Kasumi-1 (cell line): ENCODE data around the gene GNA12.

ENCODE experiments used
- DNase-seq, 2 experiments: peaks; one replicate each; lab custom pipeline; 2025; lab: John Stamatoyannopoulos, UW

The GNA12 gene

DNA sequence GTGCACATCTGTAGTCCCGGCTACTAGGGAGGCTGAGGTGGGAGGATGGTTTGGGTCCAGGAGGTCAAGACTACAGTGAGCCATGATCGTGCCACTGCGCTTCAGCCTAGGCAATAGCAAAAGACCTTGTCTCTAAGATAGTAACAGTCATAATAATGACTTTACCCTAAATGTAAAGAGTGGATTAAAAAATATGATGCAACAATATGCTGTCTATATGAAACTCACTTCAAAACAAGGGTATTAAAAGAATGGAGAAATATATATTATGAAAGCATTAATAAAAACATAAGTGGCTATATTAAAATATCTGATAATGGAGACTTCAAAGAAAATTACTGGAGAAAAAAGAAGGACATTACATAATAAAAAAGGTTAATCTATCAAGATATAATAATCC is 5.7 kb downstream of the GNA12 start:
- DNase-seq: no peak

DNA sequence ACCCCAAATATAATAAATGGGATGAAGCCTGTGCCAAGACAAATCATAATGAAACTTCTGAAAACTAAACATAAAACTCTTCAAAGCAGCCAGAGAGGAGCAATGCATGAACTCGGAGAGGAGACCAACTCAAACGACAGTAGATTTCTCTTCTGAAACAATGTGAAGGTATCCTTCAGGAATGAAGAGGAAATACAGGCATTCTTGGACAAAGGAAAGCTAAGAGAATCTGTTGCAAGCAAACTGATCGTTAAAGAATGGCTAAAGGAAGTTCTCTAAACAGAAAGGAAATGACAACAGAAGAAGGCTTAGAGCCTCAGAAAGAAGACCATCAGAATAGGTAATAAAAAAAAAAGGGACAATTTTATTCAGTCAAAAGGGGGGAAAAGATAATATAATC is 6.6 kb downstream of the GNA12 start:
- no peak for DNase-seq

DNA sequence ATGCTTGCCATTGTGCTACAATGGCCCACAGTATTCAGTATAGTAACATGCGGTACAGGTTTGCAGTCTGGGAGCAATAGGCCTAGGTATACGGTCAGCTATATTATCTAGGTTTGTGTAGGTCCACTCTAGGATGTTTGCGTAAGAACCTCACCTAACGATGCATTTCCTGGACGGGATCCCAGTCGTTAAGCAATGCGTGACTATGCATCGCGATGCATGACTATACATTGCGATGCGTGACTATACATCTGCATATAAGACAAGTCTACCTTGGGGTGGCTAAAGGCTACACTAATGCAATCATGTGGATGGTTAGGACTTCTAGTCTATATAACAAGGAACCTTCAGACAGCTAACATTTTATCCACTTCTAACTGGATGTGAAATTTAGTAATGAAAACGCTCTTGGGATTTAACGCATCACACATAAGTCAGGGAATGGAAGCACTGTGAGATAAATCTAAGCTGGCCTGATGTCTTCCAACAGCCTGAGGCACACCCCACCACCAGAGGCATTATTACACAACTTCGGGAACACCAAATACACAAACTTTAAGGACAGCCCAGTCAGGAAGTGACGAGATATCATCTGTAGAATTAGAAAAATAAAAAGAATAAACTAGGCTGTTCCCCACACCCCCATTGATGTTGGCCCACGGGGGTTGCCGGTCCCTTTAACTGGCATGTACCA is 9.2 kb downstream of the GNA12 start:
- no peak for DNase-seq

DNA sequence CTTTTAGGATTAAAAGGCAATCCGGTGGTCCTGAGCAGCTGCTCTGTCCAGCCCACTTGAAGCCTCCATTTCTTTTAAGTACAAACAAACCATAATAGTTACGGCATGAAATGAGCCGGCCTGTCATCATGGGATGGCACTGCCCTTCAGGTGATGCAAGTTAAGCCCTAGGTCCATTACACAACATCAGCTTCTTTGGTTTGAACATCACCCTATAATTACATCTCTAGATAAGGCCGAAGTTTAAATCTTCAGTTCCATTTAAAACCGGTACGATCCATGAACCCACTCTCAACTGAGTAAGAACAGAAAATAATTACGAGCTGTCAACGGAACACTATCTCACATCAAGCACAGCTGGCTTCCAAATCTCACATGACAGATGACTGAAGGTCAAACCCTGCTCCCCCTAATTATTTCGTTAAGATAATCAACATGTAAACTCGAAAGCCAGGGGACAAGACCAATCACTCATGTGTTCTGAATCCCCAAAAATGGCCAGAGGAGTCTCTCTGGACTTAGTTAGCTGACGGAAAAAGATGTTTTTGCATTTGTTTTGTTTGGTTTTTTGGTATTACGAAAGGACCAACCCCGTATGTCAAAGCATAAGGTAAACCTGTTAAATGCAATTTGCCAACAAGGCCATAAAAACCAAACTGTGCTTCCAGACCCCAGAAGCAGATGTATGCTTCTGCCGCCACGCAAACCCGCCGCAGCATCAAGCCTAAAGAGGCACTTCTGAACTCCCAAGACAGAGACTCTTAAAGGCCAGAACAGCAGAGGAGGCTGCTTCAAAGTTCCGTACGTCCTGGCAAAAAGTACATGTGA is 10.8 kb downstream of the GNA12 start:
- DNase-seq: no peak

DNA sequence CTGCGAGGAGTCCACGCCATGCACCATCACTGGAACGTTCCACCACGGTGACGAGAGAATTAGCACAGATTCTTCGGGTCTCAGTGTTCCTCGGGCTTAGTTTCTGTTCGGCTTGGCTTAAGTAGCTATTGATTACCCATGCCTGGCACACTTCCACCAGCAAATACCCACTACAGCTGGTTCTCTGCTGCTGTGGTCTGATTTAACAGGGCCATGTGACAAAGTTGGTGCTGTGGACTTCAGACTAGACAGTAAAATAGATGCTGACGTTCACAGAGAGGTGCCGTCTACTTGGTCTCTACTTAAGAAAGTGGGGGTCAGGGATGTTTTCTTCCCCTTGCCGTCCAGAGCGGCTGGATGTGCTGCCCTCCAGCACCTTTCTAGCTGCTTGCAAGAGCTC is 11.6 kb downstream of the GNA12 start:
- DNase-seq: no peak

DNA sequence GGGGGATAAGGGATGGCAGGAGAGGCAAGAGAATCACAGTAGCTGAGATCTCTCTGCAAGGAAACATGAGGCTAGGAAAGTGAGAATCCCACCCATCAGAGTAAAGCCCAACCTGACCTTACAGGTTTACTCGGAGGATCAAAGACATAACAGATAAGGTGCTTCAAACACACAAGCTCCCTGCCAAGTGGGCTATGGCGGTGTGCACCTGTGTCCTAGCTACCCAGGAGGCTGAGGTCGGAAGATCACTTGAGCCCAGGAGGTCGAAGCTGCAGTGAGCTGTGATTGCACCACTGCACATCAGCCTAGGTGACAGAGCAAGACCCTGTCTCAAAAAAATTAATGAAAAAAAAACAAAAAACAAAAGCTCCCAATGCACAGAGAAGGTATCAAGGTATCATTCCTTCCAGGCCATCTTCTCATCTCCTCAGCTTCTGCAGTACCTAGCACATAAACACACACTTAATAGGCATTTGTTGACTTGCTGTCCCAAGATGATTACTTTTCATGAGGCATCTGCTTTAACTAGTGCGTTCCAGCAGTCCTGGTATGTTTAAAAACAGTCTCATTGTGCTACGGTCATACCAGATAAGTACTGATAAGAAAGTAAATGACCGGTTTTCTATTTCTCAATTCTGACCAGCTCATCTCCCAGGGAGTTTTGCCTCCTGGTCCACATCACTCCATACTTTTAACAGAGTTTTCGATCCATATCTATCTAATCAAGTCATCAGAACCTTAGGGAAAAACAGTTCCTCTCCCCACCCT is 13.3 kb downstream of the GNA12 start:
- no peak for DNase-seq

DNA sequence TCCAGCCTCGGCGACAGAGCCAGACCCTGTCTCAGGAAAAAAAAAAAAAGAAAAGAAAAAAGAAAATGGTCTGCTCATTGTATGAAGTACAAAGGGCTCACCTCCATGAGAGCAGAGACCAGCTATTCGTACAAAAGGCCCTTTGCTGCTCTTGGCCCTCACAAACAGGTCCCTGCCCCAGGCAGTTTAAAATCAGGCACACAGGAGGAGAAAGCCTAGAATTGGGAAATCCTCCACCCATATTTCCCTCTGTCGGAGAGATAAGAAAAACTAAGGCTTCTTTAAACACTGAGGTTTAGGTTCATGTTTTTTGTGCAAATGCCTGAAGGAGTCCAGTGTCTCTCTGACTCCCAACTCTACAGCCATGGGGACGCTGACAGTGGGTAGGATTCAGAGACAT is 15.1 kb downstream of the GNA12 start:
- no peak for DNase-seq

DNA sequence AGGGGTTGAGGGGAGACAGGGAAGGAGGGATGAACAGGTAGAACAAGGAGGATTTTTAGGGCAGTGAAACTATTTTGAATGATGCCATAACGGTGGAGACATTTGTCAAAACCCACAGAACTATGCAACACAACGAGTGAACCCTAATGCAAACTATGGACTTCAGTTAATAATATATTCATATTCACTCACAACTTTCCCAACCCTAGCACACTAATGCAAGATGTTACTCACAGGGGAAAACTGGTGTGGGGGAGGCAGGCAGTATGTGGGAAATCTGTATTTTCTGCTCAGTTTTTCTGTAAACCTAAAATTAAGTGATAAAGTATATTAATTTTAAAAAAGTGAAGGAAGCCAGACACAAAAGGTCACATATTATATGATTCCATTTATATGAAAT is 17.3 kb downstream of the GNA12 start:
- DNase-seq: no peak

DNA sequence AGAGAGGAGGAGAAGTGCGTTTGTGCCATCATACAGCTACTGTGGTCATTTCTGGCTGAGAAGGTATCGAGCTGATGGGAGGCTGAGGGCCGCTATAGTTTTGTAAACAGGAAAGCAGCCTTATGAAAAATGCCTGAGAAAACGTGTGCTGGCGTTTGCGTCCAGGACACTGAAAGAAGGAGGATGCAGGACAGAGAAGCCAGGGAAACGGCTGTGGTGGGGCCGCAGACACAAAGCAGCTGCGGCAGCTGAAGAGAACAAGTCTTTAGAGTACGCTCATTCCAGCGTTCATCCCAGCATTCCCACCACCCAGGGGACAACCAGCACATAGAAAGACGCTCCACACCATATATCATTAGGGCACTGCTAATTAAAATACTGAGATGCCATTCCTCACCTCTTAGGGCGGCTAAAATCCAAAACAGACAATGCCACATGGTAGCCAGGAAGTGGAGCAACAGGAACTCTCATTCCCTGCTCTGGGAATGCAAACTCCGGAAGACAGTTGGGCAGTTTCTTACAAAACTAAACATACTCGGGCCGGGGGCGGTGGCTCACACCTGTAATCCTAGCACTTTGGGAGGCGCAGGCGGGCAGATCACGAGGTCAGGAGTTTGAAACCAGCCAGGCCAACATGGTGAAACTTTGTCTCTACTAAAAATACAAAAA is 18.4 kb downstream of the GNA12 start:
- DNase-seq: no peak

DNA sequence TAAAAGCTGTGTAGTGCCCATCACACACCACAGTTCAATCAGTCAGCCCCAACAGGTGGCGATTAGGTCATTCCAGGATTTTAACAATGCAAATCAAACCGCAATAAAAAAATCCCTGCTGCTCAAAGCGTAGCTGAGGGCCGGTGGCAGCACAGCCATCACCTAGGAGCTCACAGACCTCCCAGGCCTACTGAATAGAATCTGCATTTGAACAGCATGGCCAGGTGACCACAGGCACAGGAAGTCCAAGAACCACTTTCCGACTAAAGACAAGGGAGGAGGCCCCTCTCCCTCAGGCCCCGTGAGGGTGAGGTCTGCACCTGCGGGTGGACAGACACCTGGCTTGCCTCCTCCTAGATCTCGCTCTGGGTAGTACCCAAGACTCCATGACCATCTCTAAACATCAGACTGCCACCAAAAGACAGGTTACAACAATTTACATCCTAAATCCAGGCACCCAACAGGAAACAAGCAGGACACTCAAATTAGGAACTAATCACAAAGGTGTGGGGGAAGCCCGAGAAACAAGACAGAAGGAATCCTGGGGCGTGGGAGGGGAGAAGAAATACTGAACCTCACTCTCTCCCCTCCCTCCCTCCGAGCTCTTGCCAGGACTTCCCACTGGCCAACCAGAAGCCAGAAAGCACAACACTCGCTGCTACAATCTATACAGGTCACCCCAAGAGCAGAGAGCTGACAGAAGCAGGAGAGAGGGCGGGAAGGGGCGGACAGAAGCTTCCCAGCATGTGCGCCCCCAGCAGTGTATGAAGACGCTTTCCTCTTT is 19.2 kb downstream of the GNA12 start:
- no peak for DNase-seq

DNA sequence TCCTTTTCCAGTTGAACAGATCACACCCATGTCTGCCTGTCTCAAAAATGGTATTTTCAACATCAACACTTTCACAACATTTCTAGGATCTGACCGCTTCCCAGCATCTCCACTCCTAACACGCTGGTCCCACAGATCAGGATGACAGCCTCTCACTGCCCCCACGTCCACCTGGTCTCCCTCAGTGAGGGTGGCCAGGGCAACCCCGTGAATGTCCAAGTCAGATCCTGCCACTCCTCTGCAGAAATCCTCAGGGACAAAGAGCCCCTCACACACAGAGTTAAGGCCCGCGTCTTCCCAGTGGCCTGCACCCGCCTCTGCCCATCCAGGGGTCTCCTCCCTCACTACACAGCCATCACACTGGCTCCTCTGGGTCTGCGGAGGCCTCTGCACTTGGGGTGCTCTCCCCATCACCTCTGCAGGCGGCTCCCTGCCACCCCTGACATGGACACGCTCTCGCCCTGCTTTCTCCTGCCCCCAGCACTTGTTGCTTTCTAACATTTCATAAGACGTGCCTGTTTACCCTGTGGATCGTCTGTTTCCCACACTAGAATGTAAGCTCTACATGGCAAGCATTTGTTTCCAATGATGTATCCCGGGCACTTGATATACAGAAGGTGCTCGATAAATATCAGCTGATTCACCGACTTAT is 20.0 kb downstream of the GNA12 start:
- no peak for DNase-seq

DNA sequence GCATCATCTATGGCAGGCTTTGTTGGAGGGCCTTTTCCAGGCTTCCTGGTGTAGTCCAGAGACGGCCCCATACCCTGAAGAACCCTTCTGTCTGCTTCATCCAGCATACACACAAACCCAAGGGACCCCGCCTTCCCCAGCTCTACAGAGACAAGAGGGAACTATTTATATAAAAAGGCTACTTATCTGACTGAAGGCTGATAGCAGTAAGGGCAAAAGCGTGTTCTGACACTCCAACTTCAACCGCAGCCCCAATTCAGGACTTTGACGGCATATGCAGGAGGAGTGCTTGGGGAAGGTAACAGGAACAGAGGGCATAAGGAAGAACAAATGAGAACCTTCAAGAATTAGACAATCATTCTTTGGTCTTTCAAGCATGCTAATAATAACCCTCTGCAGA is 21.0 kb downstream of the GNA12 start:
- no peak for DNase-seq

DNA sequence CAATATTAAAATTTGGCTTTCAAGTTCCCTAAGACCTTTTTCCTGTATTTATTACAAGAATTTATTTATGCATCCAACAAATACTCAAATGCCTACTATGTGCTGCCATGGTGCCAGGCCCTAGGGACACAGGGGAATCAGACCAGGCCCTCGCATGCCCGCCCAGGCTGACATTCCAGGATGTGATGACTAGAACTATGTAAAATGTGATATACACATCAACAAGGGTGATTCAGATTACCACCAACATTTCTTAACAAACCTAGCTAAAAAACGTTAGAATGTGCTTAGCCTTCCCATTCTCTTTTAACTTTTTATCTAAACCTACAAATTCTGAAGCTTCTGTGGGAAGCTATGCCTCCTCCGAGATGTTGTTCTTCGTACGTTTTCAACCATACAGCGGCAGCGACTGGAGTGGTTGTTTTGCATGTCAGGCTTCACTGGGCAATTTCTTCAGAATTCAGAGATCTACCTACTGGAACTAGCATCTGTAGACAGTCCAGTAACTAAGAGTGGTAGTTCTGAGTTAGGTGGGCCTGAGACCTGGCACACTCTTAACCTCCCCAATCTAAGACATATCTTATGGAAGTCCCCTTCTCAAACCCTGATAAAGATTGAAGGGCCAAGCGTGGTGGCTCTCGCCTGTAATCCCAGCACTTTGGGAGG is 22.1 kb downstream of the GNA12 start:
- DNase-seq: no peak

DNA sequence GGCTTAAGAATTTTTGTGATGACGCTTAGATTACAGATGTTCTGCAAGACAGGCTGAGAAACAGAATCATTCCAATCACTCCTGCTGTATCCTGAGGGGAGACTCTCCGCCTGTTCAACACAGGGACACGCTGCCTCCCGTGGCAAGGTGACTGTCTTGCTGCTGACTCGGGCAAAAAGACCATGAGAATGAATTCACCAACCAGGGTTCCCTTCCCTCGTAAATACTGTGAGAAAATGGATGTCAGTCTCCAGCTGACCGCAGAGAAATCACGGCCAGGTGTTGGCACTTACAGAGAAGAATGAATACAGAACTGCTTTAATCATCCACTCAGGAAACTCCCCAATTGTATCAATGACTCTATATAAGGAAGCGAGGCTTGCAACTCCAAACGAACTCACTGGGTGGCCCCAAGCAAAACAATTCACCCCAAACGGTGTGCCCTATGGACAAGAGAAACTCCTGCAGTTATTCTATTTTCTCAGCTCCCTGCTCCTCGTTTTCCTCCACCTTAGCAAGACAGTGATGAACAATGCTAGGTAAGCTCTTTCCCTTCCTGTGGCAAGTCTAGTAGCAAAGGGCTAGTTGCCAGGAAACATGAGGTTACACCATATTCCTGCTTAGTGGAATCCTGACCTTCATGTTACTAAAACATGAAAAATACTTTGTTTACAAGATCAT is 22.8 kb downstream of the GNA12 start:
- DNase-seq: no peak

DNA sequence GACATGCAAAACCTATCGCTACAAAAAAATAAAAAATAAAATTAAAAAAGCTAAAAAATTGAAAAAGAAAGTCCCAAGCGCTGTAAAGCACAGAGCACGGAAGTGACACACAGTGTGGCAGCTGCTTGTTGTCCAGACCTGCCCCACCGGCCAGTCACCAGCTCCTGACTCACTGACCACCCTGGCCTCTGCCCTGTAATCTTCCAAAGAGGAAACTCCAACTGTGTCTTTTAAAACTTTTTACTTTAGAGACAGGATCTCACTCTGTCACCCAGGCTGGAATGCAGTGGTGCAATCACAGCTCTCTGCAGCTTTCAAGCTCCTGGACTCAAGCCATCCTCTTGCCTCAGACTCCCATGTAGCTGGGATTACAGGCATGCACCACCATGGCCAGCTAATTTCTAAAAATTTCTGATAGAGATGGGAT is 23.6 kb downstream of the GNA12 start:
- DNase-seq: no peak

DNA sequence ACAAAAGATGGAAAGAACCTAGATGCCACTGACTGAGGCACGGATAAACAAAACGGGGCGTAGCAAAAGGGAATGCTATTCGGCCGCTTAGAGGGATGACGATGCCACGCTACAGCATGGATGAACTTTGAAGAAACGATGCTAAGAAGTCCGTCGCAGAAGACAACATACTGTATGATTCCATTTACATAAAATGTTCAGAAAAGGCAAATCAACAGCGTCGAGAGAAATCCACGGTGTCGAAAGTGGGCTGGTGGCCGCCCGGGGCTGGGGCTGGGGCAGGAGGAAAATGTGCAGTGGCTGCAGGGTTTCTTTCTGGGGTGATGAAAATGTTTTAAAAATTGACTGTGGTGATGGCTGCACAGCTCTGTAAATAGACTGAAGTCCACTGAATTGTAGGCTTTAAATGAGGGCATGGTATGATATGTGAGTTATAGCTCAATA is 24.1 kb downstream of the GNA12 start:
- no peak for DNase-seq

DNA sequence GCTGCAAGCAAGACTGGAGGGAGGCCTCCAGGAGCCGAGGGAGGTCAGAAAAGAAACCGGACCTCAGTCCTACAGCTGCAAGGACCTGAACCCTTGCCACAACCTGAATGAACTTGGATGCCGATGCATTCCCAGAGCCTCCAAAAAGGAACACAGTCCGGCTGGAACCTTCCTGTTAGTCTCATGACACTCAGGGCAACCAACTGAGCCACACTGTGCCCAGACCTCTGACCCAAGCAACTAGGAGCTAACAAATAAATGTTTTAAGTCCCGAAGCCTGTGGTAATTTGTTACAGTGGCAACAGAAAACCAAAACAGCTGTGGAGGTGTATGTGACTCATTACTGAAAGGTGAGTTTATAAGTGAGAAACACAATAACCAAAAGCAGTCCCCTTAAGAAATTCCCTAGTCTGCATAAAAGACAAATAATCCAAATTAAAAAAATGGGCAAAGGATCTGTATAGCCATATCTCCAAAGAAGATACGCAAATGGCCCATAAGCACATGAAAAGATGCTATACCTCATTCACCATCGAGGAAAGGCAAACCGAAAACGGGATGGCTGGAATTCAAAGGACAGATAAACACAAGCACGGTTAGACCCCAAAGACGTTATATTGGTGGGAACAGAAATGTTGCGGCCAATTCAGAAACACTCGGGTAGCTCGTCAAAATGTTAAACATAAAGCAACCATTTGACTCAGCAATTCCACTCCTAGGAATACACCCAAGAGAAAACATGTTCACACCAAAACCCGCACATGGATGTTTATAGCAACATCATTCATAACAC is 24.8 kb downstream of the GNA12 start:
- DNase-seq: no peak

DNA sequence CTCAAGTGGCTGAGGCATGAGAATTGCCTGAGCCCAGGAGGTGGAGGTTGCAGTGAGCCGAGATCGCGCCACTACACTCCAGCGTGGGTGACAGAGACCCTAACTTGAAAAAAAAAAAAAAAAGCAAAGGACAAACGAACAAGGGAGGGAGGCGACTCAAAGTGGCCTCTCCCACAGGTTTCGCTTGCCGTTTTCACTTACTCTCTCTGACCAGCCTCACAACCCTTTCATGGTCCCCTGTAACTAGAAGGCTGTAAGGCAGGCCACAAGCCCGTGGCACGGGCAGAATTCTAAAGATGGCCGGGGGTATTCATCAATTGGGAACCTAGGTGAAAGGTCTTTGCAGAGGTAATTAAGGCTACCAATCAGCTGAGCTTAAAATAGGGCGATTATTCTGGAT is 25.5 kb downstream of the GNA12 start:
- DNase-seq: no peak

DNA sequence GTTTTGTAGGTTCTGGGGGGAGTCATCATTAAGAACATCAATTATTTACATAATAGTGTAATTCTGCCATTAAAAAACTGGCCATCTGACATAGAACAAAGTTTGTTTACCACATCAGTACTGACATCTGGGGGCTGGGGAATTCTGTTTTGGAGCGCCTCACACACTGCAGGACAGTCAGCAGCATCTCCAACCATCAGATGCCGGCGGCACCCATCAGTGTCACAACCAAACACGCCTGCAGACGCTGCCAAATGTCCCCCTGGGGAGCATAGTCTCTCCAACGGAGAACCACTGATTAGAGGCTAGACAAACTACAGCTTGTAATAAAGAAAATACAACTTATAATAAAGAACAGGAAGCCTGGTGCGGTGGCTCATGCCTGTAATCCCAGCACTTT is 26.0 kb downstream of the GNA12 start:
- no peak for DNase-seq
